ENCODE measurements around the gene PSMC1.

The PSMC1 gene

DNA sequence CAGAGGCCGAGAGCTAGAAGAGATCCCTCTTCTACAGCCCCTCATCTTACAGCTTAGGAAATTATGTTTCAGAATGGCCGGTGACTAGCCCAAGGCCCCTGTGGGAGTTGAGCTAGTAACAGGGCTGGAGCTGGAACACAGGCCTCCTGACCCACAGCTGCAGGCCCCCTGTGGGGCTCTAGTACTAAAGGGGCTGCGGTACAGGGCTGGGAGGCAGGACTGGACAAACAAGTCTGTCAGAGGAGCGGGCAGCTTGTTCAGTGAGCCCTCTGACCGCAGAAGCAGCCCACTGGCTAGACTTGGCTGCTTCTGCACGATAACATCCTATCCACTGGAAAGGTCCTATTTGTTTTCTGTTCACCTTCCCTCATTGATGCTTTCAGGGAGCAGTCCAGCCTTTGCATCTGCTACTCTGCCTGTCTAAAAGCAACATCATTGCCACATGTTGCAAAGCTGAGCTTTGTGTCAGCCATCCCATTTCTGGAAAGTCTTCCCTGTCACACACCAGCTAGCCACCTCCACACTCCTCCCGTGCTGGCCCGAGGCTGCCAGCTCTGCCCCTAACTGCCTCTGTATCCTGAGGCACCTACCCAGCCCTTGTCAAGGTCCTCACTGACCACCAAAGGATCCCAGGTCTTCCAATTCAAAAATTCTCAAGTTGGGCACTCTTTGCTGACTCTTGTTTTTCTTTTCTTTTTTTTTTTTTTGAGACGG is 10.2 kb downstream of the PSMC1 start:
- in situ Hi-C loops (cut with MboI; ENCODE audit: low sequenced_read_pairs, unreplicated experiment) = no loop called here
- no peak for DNase-seq (ENCODE audit: low spot score)
- TF ChIP-seq, protein P1, sequence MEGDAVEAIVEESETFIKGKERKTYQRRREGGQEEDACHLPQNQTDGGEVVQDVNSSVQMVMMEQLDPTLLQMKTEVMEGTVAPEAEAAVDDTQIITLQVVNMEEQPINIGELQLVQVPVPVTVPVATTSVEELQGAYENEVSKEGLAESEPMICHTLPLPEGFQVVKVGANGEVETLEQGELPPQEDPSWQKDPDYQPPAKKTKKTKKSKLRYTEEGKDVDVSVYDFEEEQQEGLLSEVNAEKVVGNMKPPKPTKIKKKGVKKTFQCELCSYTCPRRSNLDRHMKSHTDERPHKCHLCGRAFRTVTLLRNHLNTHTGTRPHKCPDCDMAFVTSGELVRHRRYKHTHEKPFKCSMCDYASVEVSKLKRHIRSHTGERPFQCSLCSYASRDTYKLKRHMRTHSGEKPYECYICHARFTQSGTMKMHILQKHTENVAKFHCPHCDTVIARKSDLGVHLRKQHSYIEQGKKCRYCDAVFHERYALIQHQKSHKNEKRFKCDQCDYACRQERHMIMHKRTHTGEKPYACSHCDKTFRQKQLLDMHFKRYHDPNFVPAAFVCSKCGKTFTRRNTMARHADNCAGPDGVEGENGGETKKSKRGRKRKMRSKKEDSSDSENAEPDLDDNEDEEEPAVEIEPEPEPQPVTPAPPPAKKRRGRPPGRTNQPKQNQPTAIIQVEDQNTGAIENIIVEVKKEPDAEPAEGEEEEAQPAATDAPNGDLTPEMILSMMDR (IDR thresholded peaks at IDR 0.05; ENCODE audit: borderline replicate concordance, control extremely low read depth, extremely low read depth, insufficient read depth, missing control alignments) = no peak

DNA sequence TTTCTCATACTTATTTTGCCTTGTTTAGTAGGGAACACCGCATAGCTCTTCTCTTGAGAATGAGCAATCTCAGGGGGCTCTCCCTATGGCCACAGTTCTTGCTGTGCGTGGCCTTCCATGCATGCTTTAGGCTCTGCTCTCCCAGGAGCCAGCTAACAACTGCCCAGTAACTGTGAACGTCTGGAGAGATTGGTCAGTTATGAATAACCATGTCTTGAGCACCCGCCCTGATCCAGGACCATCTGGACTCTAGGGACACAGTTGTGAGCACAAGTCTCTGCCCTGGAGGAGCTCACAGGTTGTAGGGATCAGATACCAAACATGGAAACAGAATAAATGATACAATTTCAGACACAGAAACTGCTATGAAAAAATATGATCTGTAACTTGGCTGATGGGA is 12.1 kb downstream of the PSMC1 start:
- DNase-seq (ENCODE audit: low spot score) = no peak
- in situ Hi-C loops (cut with MboI; ENCODE audit: low sequenced_read_pairs, unreplicated experiment) = no loop called here
- TF ChIP-seq, protein P1 (IDR thresholded peaks at IDR 0.05; ENCODE audit: borderline replicate concordance, control extremely low read depth, extremely low read depth, insufficient read depth, missing control alignments) = no peak

DNA sequence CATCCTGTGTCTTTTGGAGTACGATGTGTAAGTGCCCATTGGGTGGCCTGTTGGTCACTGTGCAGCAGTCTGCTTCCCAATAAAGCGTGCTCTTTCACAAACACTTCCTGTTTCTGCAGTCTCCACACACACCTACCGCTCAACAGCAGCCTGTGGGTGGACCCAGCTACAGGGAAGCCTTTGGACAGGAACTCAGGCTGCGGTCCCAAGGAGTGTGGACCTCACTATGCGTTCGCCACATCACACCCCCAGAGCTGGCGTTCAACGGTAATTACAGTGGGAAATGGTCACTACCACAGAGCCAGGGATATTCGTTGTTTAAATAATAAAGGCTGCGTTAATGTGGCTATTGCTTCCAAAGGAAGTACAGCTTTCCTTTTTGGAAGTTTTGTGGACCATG is 16.2 kb downstream of the PSMC1 start:
- in situ Hi-C loops (cut with MboI; ENCODE audit: low sequenced_read_pairs, unreplicated experiment) = no loop called here
- TF ChIP-seq, protein P1 (IDR thresholded peaks at IDR 0.05; ENCODE audit: borderline replicate concordance, control extremely low read depth, extremely low read depth, insufficient read depth, missing control alignments) = no peak
- DNase-seq (ENCODE audit: low spot score) = no peak

DNA sequence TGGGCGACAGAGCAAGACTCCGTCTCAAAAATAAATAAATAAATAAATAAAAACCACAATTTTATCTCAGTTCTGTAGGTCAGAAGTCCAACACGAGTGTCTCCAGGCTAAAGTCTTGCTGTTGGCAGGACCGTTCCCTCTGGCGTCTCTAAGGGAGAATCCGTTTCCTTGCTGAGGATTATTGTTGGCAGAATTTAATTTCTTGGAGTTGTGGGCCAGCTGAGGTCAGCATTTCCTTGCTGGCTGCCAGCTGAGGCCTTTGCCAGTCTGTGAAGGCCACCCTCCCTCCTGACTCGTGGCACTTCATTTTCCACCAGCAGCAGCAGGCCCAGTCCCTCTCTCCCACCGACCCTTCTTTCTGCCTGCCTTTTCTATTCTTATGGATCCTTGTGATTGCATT is 17.2 kb downstream of the PSMC1 start:
- in situ Hi-C loops (cut with MboI; ENCODE audit: low sequenced_read_pairs, unreplicated experiment) = no loop called here
- TF ChIP-seq, protein P1 (IDR thresholded peaks at IDR 0.05; ENCODE audit: borderline replicate concordance, control extremely low read depth, extremely low read depth, insufficient read depth, missing control alignments) = no peak
- DNase-seq (ENCODE audit: low spot score) = no peak

DNA sequence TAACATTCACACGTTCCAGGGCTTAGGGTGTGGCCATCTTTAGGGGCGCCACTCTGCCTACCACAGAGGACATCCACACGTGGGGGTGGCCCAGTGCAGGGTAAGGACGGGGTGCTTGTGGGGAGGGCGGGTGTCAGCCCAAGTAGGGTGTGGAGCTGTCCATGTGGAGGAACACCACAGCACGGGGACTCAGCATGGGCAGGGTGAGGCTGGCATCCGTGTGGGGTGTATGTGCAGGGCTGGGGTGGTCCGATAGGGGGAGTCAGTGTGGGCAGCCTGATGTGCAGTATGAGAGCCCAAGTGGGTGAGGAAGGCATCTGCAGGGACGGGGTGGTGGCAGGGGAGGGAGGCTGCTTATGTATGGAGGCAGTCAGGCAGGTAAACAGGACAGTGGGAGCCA is 17.7 kb downstream of the PSMC1 start:
- in situ Hi-C loops (cut with MboI; ENCODE audit: low sequenced_read_pairs, unreplicated experiment) = no loop called here
- DNase-seq (ENCODE audit: low spot score) = no peak
- TF ChIP-seq, protein P1 (IDR thresholded peaks at IDR 0.05; ENCODE audit: borderline replicate concordance, control extremely low read depth, extremely low read depth, insufficient read depth, missing control alignments) = no peak

DNA sequence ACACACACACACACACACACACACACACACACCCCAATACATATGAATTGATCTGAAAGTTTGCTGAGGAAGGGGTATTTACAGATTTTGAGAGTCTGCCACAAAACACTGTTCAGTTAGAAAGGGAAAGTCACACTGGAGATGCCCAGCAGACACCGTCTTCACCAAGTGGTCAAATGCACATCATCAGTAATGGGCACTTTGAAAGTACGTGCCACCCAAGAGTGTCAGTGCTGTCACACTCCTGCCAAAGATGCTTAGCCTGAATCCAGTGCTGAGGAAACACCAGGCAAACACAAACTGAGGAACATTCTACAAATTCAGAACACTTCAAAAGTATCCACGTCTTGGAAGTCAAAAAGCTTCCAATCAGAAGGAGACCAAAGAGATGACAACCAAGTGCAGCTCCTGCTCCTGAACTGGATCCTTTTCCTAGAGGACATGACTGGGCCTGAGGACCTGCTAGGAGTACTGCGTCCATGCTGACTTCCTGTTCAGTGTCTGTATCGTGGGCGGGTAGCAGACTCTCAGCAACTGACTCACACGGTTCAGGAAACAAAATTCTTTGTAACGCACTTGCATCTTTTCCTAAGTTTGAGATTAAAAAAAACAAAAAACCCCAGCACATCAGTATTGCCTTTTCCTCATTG is 18.6 kb downstream of the PSMC1 start:
- DNase-seq (ENCODE audit: low spot score) = no peak
- TF ChIP-seq, protein P1 (IDR thresholded peaks at IDR 0.05; ENCODE audit: borderline replicate concordance, control extremely low read depth, extremely low read depth, insufficient read depth, missing control alignments) = no peak
- in situ Hi-C loops (cut with MboI; ENCODE audit: low sequenced_read_pairs, unreplicated experiment) = no loop called here
